ENCODE data around the gene FAM210A. TPM values are rescaled to one million over a fixed set of nuclear protein-coding genes. Genes with fewer than 3 reads are reported as not detected.
"Not testable (repeated sequence)": the region's sequence is repeated elsewhere in the genome, so short reads cannot be mapped to it uniquely, and the experiment has no call there.

Gene FAM210A
- total and polyA plus RNA-seq, 2 donors, result 8.2 to 27.3 TPM

GRCh38 chr18:13684546-13684945 is 41.8 kb downstream of the FAM210A start:
- no peaks in the 10 kb centered on the region for H3K4me1 ChIP-seq (ENCODE audit: insufficient read depth)
- 78% methylated on average over 4 of the region's 4 CpGs for WGBS
- H3K4me3 ChIP-seq (ENCODE audit: low read depth, low read length), result no peak overlapping the region
- no peaks in the 10 kb centered on the region for H3K36me3 ChIP-seq (ENCODE audit: insufficient read depth)
- no peak for DNase-seq (ENCODE audit: extremely low spot score)
- no peak overlapping the region for H3K27ac ChIP-seq (ENCODE audit: low read depth)

- Histone ChIP-seq H3K4me3 (ENCODE audit: low read depth, low read length) (no peak overlapping the region), H3K27ac (ENCODE audit: low read depth) (no peak overlapping the region), H3K36me3 (ENCODE audit: insufficient read depth) (no peaks in the 10 kb centered on the region), H3K4me1 (ENCODE audit: insufficient read depth) (no peaks in the 10 kb centered on the region)
- DNase-seq (ENCODE audit: extremely low spot score), result no peak
- WGBS, result 94% methylated on average over 6 of the region's 6 CpGs
Measured at GRCh38 chr18:13681701-13682100, 44.7 kb downstream of the FAM210A start.

DNA sequence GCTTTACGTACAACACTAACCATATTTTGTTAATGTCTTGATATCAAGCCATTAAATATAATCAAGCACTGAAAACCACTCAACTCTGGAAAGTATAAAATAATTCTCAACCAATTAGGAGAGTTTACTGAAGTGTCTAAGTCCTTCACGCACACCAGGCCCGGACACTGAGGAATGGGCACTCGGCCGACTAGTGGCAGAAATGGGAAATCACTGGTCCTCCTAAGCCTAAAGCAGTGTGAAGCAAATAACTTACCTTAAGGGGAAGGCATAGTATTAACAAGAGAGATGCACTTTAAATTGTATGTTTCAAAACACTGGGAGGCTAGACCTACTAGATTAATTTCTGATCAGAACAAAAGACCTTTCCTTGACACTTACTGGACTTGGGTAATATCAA is 45.7 kb downstream of the FAM210A start:
- H3K27ac ChIP-seq (ENCODE audit: low read depth), result no peak overlapping the region
- H3K4me1 ChIP-seq (ENCODE audit: insufficient read depth), result no peaks in the 10 kb centered on the region
- no peak overlapping the region for H3K4me3 ChIP-seq (ENCODE audit: low read depth, low read length)
- DNase-seq (ENCODE audit: extremely low spot score), result no peak
- H3K36me3 ChIP-seq (ENCODE audit: insufficient read depth), result no peaks in the 10 kb centered on the region
- WGBS, result 74% methylated on average over 5 of the region's 5 CpGs

GRCh38 chr18:13677350-13677749 is 49.0 kb downstream of the FAM210A start:
- not testable (repeated sequence) for H3K27ac ChIP-seq (ENCODE audit: low read depth); H3K36me3 ChIP-seq (ENCODE audit: insufficient read depth); H3K4me1 ChIP-seq (ENCODE audit: insufficient read depth); DNase-seq (ENCODE audit: extremely low spot score); H3K4me3 ChIP-seq (ENCODE audit: low read depth, low read length)
- 98% methylated on average over 13 of the region's 13 CpGs for WGBS

DNA sequence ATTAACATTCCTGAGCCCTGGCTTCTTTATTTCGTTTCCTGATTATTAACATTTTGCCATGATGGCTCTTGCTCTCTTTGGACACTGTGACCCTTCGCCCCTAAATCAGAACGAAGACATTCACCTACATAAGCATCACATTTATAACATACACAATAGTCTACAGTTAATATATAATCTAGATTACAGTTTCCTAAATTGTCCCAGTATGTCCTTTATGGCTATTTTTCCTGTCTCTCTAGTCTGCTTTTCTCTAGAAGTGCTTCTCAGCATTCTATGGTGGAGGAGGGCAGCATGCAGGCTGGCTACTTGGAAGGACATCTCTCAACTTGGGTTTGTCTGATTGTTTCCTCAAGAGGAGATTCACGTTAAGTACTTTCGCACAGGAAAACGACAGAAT is 49.9 kb downstream of the FAM210A start:
- WGBS, result 90% methylated on average over 6 of the region's 6 CpGs
- H3K27ac ChIP-seq (ENCODE audit: low read depth), result no peak overlapping the region
- no peaks in the 10 kb centered on the region for H3K4me1 ChIP-seq (ENCODE audit: insufficient read depth)
- no peaks in the 10 kb centered on the region for H3K36me3 ChIP-seq (ENCODE audit: insufficient read depth)
- no peak overlapping the region for H3K4me3 ChIP-seq (ENCODE audit: low read depth, low read length)
- no peak for DNase-seq (ENCODE audit: extremely low spot score)

GRCh38 chr18:13672657-13673056 is 53.7 kb downstream of the FAM210A start:
- DNase-seq (ENCODE audit: extremely low spot score), result no peak
- Histone ChIP-seq H3K4me1 (ENCODE audit: insufficient read depth) (no peaks in the 10 kb centered on the region), H3K4me3 (ENCODE audit: low read depth, low read length) (no peak overlapping the region), H3K36me3 (ENCODE audit: insufficient read depth) (no peaks in the 10 kb centered on the region), H3K27ac (ENCODE audit: low read depth) (no peak overlapping the region)
- WGBS, result 77% methylated on average over 7 of the region's 7 CpGs

DNA sequence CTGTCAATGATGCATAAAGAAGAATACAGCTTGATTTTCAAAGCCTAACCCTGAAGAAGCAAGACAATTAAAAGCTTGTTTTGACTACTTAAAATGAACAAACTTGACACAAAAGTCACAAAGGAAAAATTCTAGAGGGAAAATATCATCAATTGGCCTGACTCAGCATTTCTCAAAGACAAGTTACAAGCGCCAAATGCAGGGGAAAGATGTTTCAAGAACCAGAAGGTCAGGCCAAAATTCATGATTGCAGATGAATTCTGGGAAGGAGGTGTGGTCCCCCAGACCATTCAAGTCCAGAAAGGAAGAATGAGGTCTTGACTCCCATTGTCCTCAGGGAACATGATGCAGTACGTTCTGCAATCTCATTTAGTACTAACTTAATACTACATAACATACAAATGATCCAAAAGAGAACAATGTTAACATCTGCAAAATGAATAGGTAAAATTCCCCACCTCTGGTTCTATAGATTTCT is 64.5 kb downstream of the FAM210A start:
- no peak overlapping the region for H3K27ac ChIP-seq (ENCODE audit: low read depth)
- H3K4me3 ChIP-seq (ENCODE audit: low read depth, low read length), result no peak overlapping the region
- H3K4me1 ChIP-seq (ENCODE audit: insufficient read depth), result no peaks in the 10 kb centered on the region
- DNase-seq (ENCODE audit: extremely low spot score), result no peak
- no peaks in the 10 kb centered on the region for H3K36me3 ChIP-seq (ENCODE audit: insufficient read depth)
- WGBS, result 79% methylated on average over 2 of the region's 2 CpGs

- no peaks in the 10 kb centered on the region for H3K4me1 ChIP-seq (ENCODE audit: insufficient read depth)
- WGBS, result 68% methylated on average over 8 of the region's 8 CpGs
- no peaks in the 10 kb centered on the region for H3K36me3 ChIP-seq (ENCODE audit: insufficient read depth)
- H3K27ac ChIP-seq (ENCODE audit: low read depth), result no peak overlapping the region
- H3K4me3 ChIP-seq (ENCODE audit: low read depth, low read length), result no peak overlapping the region
- DNase-seq (ENCODE audit: extremely low spot score), result no peak
Measured at GRCh38 chr18:13661051-13661778, 65.1 kb downstream of the FAM210A start.

GRCh38 chr18:13660510-13660909 is 65.8 kb downstream of the FAM210A start:
- Histone ChIP-seq H3K4me3 (ENCODE audit: low read depth, low read length) (no peak overlapping the region), H3K27ac (ENCODE audit: low read depth) (no peak overlapping the region), H3K4me1 (ENCODE audit: insufficient read depth) (no peaks in the 10 kb centered on the region), H3K36me3 (ENCODE audit: insufficient read depth) (no peaks in the 10 kb centered on the region)
- DNase-seq (ENCODE audit: extremely low spot score), result no peak
- 34% methylated on average over 5 of the region's 5 CpGs for WGBS

- no peak for DNase-seq (ENCODE audit: extremely low spot score)
- WGBS, result 88% methylated on average over 8 of the region's 8 CpGs
- H3K36me3 ChIP-seq (ENCODE audit: insufficient read depth), result no peaks in the 10 kb centered on the region
- H3K4me3 ChIP-seq (ENCODE audit: low read depth, low read length), result no peak overlapping the region
- H3K27ac ChIP-seq (ENCODE audit: low read depth), result no peak overlapping the region
- no peaks in the 10 kb centered on the region for H3K4me1 ChIP-seq (ENCODE audit: insufficient read depth)
Measured at GRCh38 chr18:13658436-13659204, 67.7 kb downstream of the FAM210A start.

GRCh38 chr18:13657974-13658373 is 68.4 kb downstream of the FAM210A start:
- Histone ChIP-seq H3K36me3 (ENCODE audit: insufficient read depth) (no peaks in the 10 kb centered on the region), H3K27ac (ENCODE audit: low read depth) (no peak overlapping the region), H3K4me3 (ENCODE audit: low read depth, low read length) (no peak overlapping the region), H3K4me1 (ENCODE audit: insufficient read depth) (no peaks in the 10 kb centered on the region)
- DNase-seq (ENCODE audit: extremely low spot score), result no peak
- WGBS, result 45% methylated on average over 7 of the region's 7 CpGs

DNA sequence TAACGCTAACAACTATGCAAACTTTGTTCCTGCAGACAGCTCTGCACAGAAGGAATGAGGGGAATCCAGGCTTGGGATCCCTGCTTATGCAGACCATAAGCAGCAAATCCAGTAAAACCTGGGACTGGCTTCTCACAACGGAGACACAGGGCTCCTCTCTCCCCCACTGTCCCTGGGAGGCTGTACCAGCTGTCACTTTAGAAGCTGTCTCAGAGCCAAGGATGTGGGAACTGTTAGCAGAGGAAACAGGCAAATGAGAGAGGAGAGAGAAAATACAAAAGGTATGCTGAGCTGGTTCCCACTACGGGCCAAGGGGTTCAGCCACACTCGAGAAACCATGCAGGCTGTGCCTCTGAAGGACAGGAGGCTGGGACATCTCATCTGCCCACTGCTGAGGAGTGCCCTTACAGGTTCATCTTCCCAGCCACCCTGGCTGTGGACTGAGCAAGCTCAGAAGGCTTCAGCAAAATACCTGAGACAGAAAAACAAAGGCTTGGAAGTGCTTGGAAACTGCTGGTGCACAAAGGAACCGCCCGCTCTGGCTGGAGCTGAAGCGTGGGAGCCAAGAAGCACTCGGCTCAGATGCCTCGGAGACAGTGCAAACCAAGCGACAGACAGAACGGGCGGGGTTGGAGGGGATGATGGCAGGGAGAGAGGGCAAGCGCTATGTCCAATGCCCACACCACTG is 72.5 kb downstream of the FAM210A start:
- H3K36me3 ChIP-seq (ENCODE audit: insufficient read depth), result no peaks in the 10 kb centered on the region
- no peaks in the 10 kb centered on the region for H3K4me1 ChIP-seq (ENCODE audit: insufficient read depth)
- no peak overlapping the region for H3K27ac ChIP-seq (ENCODE audit: low read depth)
- WGBS, result 49% methylated on average over 13 of the region's 13 CpGs
- no peak overlapping the region for H3K4me3 ChIP-seq (ENCODE audit: low read depth, low read length)
- no peak for DNase-seq (ENCODE audit: extremely low spot score)

GRCh38 chr18:13649397-13650390 is 76.7 kb downstream of the FAM210A start:
- no peak for DNase-seq (ENCODE audit: extremely low spot score)
- Histone ChIP-seq H3K36me3 (ENCODE audit: insufficient read depth) (no peaks in the 10 kb centered on the region), H3K4me1 (ENCODE audit: insufficient read depth) (no peaks in the 10 kb centered on the region), H3K27ac (ENCODE audit: low read depth) (no peak overlapping the region), H3K4me3 (ENCODE audit: low read depth, low read length) (no peak overlapping the region)
- 90% methylated on average over 23 of the region's 23 CpGs for WGBS
